H1 (cell line): Measurements from ENCODE around the gene ARID4B. TPM values are rescaled to one million over a fixed set of nuclear protein-coding genes. Genes with fewer than 3 reads are reported as not detected.

Experiments used
- ASH2L ChIP-seq: fragments of 200-600, 300-600 bp; sonication (generic); IDR thresholded peaks from one replicate; pipeline ENCODE4 v1.7.1; 2017; ENCODE audit warnings: low read length
- CTBP2 ChIP-seq: IDR thresholded peaks from 2 replicates; pipeline ENCODE4 v1.7.0; 2011; ENCODE audit warnings: borderline replicate concordance, mild to moderate bottlenecking, moderate library complexity, mixed read lengths, low read length; ENCODE audit not compliant: insufficient read depth, insufficient read length
- EP300 ChIP-seq, 2 experiments: IDR thresholded peaks; 1 replicate in 1 of 2; 2 replicates in 1 of 2; pipeline ENCODE4 v1.6.1; 2011 to 2012; ENCODE audit warnings: low read depth in 2 of 2, low read length in 2 of 2, mild to moderate bottlenecking in 2 of 2, borderline replicate concordance in 1 of 2, inconsistent platforms in 1 of 2, moderate library complexity in 1 of 2
- HDAC2 ChIP-seq, 2 experiments: fragments of 300-600 bp in 1 of 2; sonication (generic) in 1 of 2; IDR thresholded peaks; 2 replicates each; pipeline ENCODE4 v1.6.1; 2011 to 2012; ENCODE audit warnings: low read depth in 2 of 2, low read length in 2 of 2, mild to moderate bottlenecking in 2 of 2, moderate library complexity in 2 of 2, borderline replicate concordance in 1 of 2, inconsistent platforms in 1 of 2
- KDM4A ChIP-seq: IDR thresholded peaks from one replicate; pipeline ENCODE4 v1.7.1; 2012; ENCODE audit warnings: low read depth, mild to moderate bottlenecking, moderate library complexity, low read length, inconsistent platforms; ENCODE audit not compliant: severe bottlenecking
- POLR2A ChIP-seq, 2 experiments: IDR thresholded peaks; 1 replicate in 1 of 2; 2 replicates in 1 of 2; pipeline ENCODE4 v1.6.1; 2011; ENCODE audit warnings: low read depth in 2 of 2, low read length in 2 of 2, mild to moderate bottlenecking in 2 of 2; ENCODE audit errors: control extremely low read depth in 1 of 2
- RFX5 ChIP-seq: IDR thresholded peaks from 2 replicates; pipeline ENCODE4 v1.6.1; 2011; ENCODE audit warnings: low read depth, low read length, improper control_type of control experiment, borderline replicate concordance
- SIRT6 ChIP-seq: IDR thresholded peaks from one replicate; pipeline ENCODE4 v1.7.1; 2012; ENCODE audit warnings: low read length, inconsistent platforms
- SP4 ChIP-seq: IDR thresholded peaks from 2 replicates; pipeline ENCODE4 v1.6.1; 2012; ENCODE audit warnings: low read length, inconsistent platforms
- TAF7 ChIP-seq: optimal IDR thresholded peaks from 2 replicates; pipeline ENCODE3; 2011; ENCODE audit warnings: low read depth, mild to moderate bottlenecking, inconsistent platforms, low read length, moderate library complexity, borderline replicate concordance
- TEAD4 ChIP-seq: IDR thresholded peaks from 2 replicates; pipeline ENCODE4 v1.6.1; 2012; ENCODE audit warnings: low read depth, low read length, inconsistent platforms, mixed read lengths
- polyA plus RNA-seq, 7 experiments: library from polyadenylated mRNA; depleted of rRNA in 3 of 7; stranded (reverse) in 5 of 7; unstranded in 2 of 7; fragments of >200 nt in 5 of 7; fragments of 200-250 nt in 2 of 7; gene quantifications; 1 replicate in 5 of 7; 2 replicates in 1 of 7; 4 replicates in 1 of 7; pipeline versions ENCODE4 v1.2.1 to v1.2.3, GENCODE V29; 2011 to 2013; ENCODE audit warnings: missing spikeins in 2 of 7, mixed read lengths in 2 of 7
- total RNA-seq: library from RNA; stranded (reverse); fragmentation: NEBNext Ultra II Directional; extraction: Animal tissue kit (Norgen Biotek cat#: 25700); gene quantifications from 2 replicates; pipeline ENCODE4 v1.2.1, GENCODE V29; 2021
- TF ChIP-seq, protein P1 (sequence below): IDR thresholded peaks from 2 replicates; pipeline ENCODE4 v1.6.1; 2012; ENCODE audit warnings: low read length, inconsistent platforms
- TF ChIP-seq, protein P2 (sequence below): IDR thresholded peaks from 2 replicates; pipeline ENCODE4 v1.6.1; 2012; ENCODE audit warnings: inconsistent platforms
- TF ChIP-seq, protein P3 (sequence below): IDR thresholded peaks from 2 replicates; pipeline ENCODE4 v1.6.1; 2012; ENCODE audit warnings: inconsistent platforms
- TF ChIP-seq, protein P4 (sequence below), 3 experiments: IDR thresholded peaks; 1 replicate in 2 of 3; 2 replicates in 1 of 3; pipeline versions ENCODE4 v1.5.1 to v1.6.1; 2011; ENCODE audit warnings: low read length in 3 of 3, mild to moderate bottlenecking in 3 of 3, inconsistent platforms in 2 of 3, low read depth in 1 of 3, moderate library complexity in 1 of 3; ENCODE audit not compliant: insufficient read depth in 1 of 3; ENCODE audit errors: control extremely low read depth in 1 of 3

ARID4B gene
- total and polyA plus RNA-seq, 2 of the 8 experiments (the other 6 are each of a cell fraction or from before 2014, with no cell fraction given): 5.1 to 28.8 TPM

DNA sequence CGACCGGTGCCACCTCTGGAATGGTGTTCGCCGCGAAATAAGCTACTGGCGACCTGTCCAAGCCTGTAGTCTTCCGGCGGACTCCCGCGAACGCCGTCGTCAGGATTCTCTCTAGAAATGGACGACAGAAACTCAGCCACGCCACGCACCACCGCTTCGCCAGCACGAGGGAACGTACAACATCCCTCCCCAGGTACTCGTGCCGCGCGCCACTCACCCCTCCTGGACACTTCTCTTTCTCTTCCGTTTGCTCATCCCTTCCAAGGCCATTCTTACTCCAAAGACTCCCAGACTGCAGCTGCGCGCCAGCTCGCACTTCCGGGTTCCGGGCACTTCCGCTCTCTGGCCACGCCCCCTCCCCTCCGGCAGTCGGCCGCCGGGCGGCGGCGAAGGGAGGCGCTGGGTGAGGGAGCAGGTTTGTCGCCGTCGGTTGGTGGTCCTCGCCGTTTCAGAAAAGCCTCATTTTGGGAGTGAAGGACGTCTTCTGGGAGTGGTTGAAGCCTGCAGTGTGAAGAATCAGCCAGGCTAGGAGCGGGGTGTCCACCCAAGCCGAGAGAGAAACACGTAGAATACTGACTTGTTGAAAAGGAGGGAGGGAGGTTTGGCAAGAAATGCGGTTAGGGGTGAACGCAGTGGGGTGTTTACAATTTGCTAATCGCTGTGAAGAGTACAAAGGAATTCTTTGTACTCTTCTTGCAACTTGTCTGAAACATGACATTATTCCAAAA, 166.9 kb downstream of the ARID4B start, which contains the start of gene RBM34 (continued):
- TF ChIP-seq, protein P1, sequence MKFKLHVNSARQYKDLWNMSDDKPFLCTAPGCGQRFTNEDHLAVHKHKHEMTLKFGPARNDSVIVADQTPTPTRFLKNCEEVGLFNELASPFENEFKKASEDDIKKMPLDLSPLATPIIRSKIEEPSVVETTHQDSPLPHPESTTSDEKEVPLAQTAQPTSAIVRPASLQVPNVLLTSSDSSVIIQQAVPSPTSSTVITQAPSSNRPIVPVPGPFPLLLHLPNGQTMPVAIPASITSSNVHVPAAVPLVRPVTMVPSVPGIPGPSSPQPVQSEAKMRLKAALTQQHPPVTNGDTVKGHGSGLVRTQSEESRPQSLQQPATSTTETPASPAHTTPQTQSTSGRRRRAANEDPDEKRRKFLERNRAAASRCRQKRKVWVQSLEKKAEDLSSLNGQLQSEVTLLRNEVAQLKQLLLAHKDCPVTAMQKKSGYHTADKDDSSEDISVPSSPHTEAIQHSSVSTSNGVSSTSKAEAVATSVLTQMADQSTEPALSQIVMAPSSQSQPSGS: no peak; the same call in 1 of the 2 replicates
- TF ChIP-seq RFX5 (no peak), CTBP2 (no peak), TEAD4 (0 out of 2 replicates have a peak, but pooled peaks have one; percentile 3), SP4 (0 out of 2 replicates have a peak, but pooled peaks have one; percentile 73), EP300 (IDR thresholded peaks at IDR 0.05; ENCODE audit: borderline replicate concordance in 1 of 2, low read depth in 2 of 2, low read length in 2 of 2) (no peak), TAF7 (peak; percentile 81), KDM4A (no peak), SIRT6 (no peak), POLR2A (IDR thresholded peaks at IDR 0.05; ENCODE audit: control extremely low read depth in 1 of 2, low read depth in 2 of 2, low read length in 2 of 2) (peak; percentile 94 to 96), ASH2L (peak; percentile 97), HDAC2 (IDR thresholded peaks at IDR 0.05; ENCODE audit: borderline replicate concordance in 1 of 2, low read depth in 2 of 2, low read length in 2 of 2) (peak in 1 of 2 experiments; percentile 33; a peak in 1 of 4 replicates)
- TF ChIP-seq, protein P2, sequence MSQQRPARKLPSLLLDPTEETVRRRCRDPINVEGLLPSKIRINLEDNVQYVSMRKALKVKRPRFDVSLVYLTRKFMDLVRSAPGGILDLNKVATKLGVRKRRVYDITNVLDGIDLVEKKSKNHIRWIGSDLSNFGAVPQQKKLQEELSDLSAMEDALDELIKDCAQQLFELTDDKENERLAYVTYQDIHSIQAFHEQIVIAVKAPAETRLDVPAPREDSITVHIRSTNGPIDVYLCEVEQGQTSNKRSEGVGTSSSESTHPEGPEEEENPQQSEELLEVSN: no peak
- TF ChIP-seq, protein P3, sequence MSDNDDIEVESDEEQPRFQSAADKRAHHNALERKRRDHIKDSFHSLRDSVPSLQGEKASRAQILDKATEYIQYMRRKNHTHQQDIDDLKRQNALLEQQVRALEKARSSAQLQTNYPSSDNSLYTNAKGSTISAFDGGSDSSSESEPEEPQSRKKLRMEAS: peak; percentile 36; the same call in 1 of the 2 replicates
- TF ChIP-seq, protein P4, sequence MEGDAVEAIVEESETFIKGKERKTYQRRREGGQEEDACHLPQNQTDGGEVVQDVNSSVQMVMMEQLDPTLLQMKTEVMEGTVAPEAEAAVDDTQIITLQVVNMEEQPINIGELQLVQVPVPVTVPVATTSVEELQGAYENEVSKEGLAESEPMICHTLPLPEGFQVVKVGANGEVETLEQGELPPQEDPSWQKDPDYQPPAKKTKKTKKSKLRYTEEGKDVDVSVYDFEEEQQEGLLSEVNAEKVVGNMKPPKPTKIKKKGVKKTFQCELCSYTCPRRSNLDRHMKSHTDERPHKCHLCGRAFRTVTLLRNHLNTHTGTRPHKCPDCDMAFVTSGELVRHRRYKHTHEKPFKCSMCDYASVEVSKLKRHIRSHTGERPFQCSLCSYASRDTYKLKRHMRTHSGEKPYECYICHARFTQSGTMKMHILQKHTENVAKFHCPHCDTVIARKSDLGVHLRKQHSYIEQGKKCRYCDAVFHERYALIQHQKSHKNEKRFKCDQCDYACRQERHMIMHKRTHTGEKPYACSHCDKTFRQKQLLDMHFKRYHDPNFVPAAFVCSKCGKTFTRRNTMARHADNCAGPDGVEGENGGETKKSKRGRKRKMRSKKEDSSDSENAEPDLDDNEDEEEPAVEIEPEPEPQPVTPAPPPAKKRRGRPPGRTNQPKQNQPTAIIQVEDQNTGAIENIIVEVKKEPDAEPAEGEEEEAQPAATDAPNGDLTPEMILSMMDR (IDR thresholded peaks at IDR 0.05; ENCODE audit: control extremely low read depth in 1 of 3, insufficient read depth in 1 of 3, low read depth in 1 of 3, low read length in 3 of 3): peak in 2 of 3 experiments; percentile 1 to 21; a peak in 2 of 4 replicates
